K562 (cell line): ENCODE measurements around the gene POLR1D. TPM values are rescaled to one million over a fixed set of nuclear protein-coding genes. Genes with fewer than 3 reads are reported as not detected.

Source experiments
- ATAC-seq: fragments of 200-7000 bp; cut with Tn5 transposase; 3 replicates; pipeline ENCODE4 v1.9.1; 2020; ENCODE audit warnings: moderate library complexity
- BruUV-seq: library from RNA; stranded (reverse); fragments of 400-500 nt; replicated peaks from 2 replicates; lab custom pipeline; 2021; lab: Mats Ljungman, UMichigan
- CTCF ChIA-PET: fragments of 300-600 bp; formaldehyde crosslinking; extraction: SDS; loops from one replicate; lab custom pipeline; 2021; ENCODE audit warnings: low intra/inter-chr PET ratio; lab: Yijun Ruan, JAX
- POLR2A ChIA-PET: fragments of 300-600, 350-650 bp; sonication (Branson Sonifier 250); formaldehyde crosslinking; extraction: SDS; loops from one replicate; lab custom pipeline; 2021; ENCODE audit warnings: antibody characterized with exemption, inconsistent platforms; lab: Yijun Ruan, JAX
- DNase-seq, 4 experiments: peaks; one replicate each; pipeline versions ENCODE4 v3.0.0 to v3.0.0-alpha.2; 2011 to 2018; ENCODE audit warnings: low spot score in 3 of 4, mixed read lengths in 3 of 4; ENCODE audit errors: extremely low read depth in 1 of 4
- FAIRE-seq: peaks from 2 replicates; lab custom pipeline; 2011; peaks lifted over from hg19 to GRCh38; lab: Jason Lieb, UNC
- H2AFZ ChIP-seq: 2 replicates; pipeline ENCODE4 v1.6.0; 2011; ENCODE audit warnings: low read depth, low read length, control low read depth, inconsistent platforms
- H3K27ac ChIP-seq: fragments of 200-600 bp; 3 replicates; pipeline ENCODE4 v1.8.0; 2011; ENCODE audit warnings: low read depth, mild to moderate bottlenecking, control low read depth, inconsistent platforms, low read length, moderate library complexity, mixed read lengths; ENCODE audit errors: extremely low read depth
- H3K27me3 ChIP-seq, 2 experiments: fragments of 300-600 bp in 1 of 2; 2 replicates in 1 of 2; 3 replicates in 1 of 2; pipeline versions ENCODE4 v1.6.0 to v1.8.0; 2011; ENCODE audit warnings: inconsistent platforms in 2 of 2, low read length in 2 of 2, mild to moderate bottlenecking in 1 of 2, mixed read lengths in 1 of 2, moderate library complexity in 1 of 2; ENCODE audit not compliant: control insufficient read depth in 2 of 2, insufficient read depth in 2 of 2
- H3K36me3 ChIP-seq: fragments of 300-600 bp; 3 replicates; pipeline ENCODE4 v1.8.0; 2011; ENCODE audit warnings: mild to moderate bottlenecking, low read length, inconsistent platforms; ENCODE audit not compliant: control insufficient read depth, insufficient read depth
- H3K4me1 ChIP-seq, 2 experiments: fragments of 200-600 bp in 1 of 2; replicated peaks in 1 of 2; 2 replicates in 1 of 2; 3 replicates in 1 of 2; pipeline versions ENCODE4 v1.5.1 to v1.8.0; 2011; ENCODE audit warnings: inconsistent platforms in 2 of 2, low read length in 2 of 2, mild to moderate bottlenecking in 1 of 2, mixed read lengths in 1 of 2, moderate library complexity in 1 of 2; ENCODE audit not compliant: control insufficient read depth in 2 of 2, insufficient read depth in 2 of 2
- H3K4me2 ChIP-seq: 2 replicates; pipeline ENCODE4 v1.6.1; 2011; ENCODE audit warnings: low read length, control low read depth, inconsistent platforms, mixed read lengths; ENCODE audit not compliant: insufficient read depth
- H3K4me3 ChIP-seq: fragments of 200-600 bp; sonication (generic), shearing (Covaris generic); 2 replicates; pipeline ENCODE4 v1.5.1; 2016; ENCODE audit warnings: control low read depth, inconsistent platforms
- H3K79me2 ChIP-seq: fragments of 200-600 bp; 3 replicates; pipeline ENCODE4 v1.8.0; 2011; ENCODE audit warnings: low read length, inconsistent platforms; ENCODE audit not compliant: control insufficient read depth, insufficient read depth
- H3K9ac ChIP-seq, 2 experiments: 2 replicates each; pipeline versions ENCODE4 v1.6.0 to v1.6.1; 2011; ENCODE audit warnings: low read depth in 2 of 2, low read length in 2 of 2, control low read depth in 1 of 2, inconsistent platforms in 1 of 2, mild to moderate bottlenecking in 1 of 2, mixed read lengths in 1 of 2; ENCODE audit not compliant: insufficient read depth in 1 of 2
- H3K9me1 ChIP-seq: one replicate; pipeline ENCODE4 v1.6.0; 2011; ENCODE audit warnings: inconsistent platforms, mild to moderate bottlenecking, low read length, moderate library complexity; ENCODE audit not compliant: control insufficient read depth, insufficient read depth
- H3K9me3 ChIP-seq: replicated peaks from 2 replicates; pipeline ENCODE4 v1.5.1; 2011; ENCODE audit warnings: low read depth, low read length, inconsistent platforms; ENCODE audit not compliant: control insufficient read depth, insufficient read depth
- H4K20me1 ChIP-seq: replicated peaks from 2 replicates; pipeline ENCODE4 v1.6.1; 2011; ENCODE audit warnings: low read length, inconsistent platforms, mixed read lengths; ENCODE audit not compliant: control insufficient read depth, insufficient read depth
- ARHGAP35 ChIP-seq: fragments of 450-650 bp; IDR thresholded peaks from 2 replicates; pipeline ENCODE4 v1.6.1; 2018; ENCODE audit not compliant: partially characterized antibody
- CREB3L1 ChIP-seq: fragments of 450-650 bp; IDR thresholded peaks from 2 replicates; pipeline ENCODE4 v1.6.1; 2014; ENCODE audit warnings: low read depth, mild to moderate bottlenecking, moderate library complexity, borderline replicate concordance
- NCOA6 ChIP-seq: fragments of 450-650 bp; IDR thresholded peaks from 2 replicates; pipeline ENCODE4 v1.6.1; 2017; ENCODE audit warnings: mild to moderate bottlenecking
- NFXL1 ChIP-seq: fragments of 450-650 bp; formaldehyde crosslinking; IDR thresholded peaks from 2 replicates; pipeline ENCODE4 v1.4.0; 2021; ENCODE audit warnings: mild to moderate bottlenecking
- RB1 ChIP-seq: fragments of 450-650 bp; IDR thresholded peaks from 2 replicates; pipeline ENCODE4 v1.6.1; 2017; ENCODE audit warnings: low read depth, mild to moderate bottlenecking
- RFX7 ChIP-seq: fragments of 250-450 bp; sonication (Bioruptor Pico); IDR thresholded peaks from 2 replicates; pipeline ENCODE4 v1.5.1; 2021; ENCODE audit warnings: mild to moderate bottlenecking
- TEAD1 ChIP-seq, 2 experiments: fragments of 450-650 bp in 1 of 2; sonication (generic) in 1 of 2; formaldehyde crosslinking; IDR thresholded peaks; 2 replicates each; pipeline versions ENCODE4 v1.4.0 to v1.8.0; 2020 to 2022; ENCODE audit warnings: mild to moderate bottlenecking in 2 of 2, missing genetic modification reagents in 1 of 2
- VEZF1 ChIP-seq: fragments of 200-800 bp; sonication (Bioruptor generic); IDR thresholded peaks from 2 replicates; pipeline ENCODE4 v1.6.1; 2017; ENCODE audit warnings: missing genetic modification characterization, missing compliant biosample characterization
- WGBS: fragments of 100-300 bp; shearing (Covaris generic); methylation state at CpG from one replicate; pipeline ENCODE4 v1.1.6; 2016; ENCODE audit warnings: low coverage, mixed read lengths; ENCODE audit not compliant: insufficient coverage; ENCODE audit errors: missing lambda C conversion rate; 5-methylcytosine and 5-hydroxymethylcytosine counted together
- in situ Hi-C: fragments of 300-500 bp; cut with MboI; formaldehyde crosslinking; loops from 4 replicates; pipeline ENCODE4 v1.15.0; 2018; ENCODE audit warnings: inconsistent platforms, mixed read lengths
- intact Hi-C: fragments of 100-400 bp; cut with micrococcal nuclease; formaldehyde crosslinking; loops from 2 replicates; pipeline ENCODE4 v1.14.2; 2022
- polyA plus RNA-seq, 8 experiments: library from polyadenylated mRNA; depleted of rRNA in 4 of 8; stranded (reverse) in 5 of 8; unstranded in 3 of 8; fragments of >200 nt; fragmentation: Nextera tagmentation in 2 of 8; fragmentation: Illumina TruSeq in 1 of 8; extraction: Ambion mirVana in 2 of 8; extraction: Trizol in 1 of 8; gene quantifications; 2 replicates each; pipeline versions ENCODE4 v1.2.1 to v1.2.3, GENCODE V29; 2011 to 2014; ENCODE audit warnings: inconsistent platforms in 1 of 8, missing spikeins in 1 of 8
- total RNA-seq, 7 experiments: library from RNA; depleted of rRNA in 6 of 7; stranded (reverse); fragments of >200 nt in 6 of 7; fragmentation: Illumina TruSeq in 2 of 7; extraction: Trizol in 2 of 7; gene quantifications; 2 replicates each; pipeline versions ENCODE4 v1.2.1 to v1.2.3, GENCODE V29; 2011 to 2021; ENCODE audit warnings: low replicate concordance in 1 of 7

The POLR1D gene
- total and polyA plus RNA-seq, 9 of the 15 experiments (the other 6 are each of a cell fraction or from before 2014, with no cell fraction given) = 107 to 188 (median 145) TPM

GRCh38 chr13:27599096-27599495 lies 22.6 kb upstream of the POLR1D start:
- DNase-seq (no peak), FAIRE-seq (no peak), ATAC-seq (no peak)
- Histone ChIP-seq H3K27ac (no peak overlapping the region), H3K9me3 (no peaks in the 10 kb centered on the region), H3K4me3 (no peak overlapping the region), H3K9ac (no peak overlapping the region), H2AFZ (no peak overlapping the region), H3K36me3 (no peaks in the 10 kb centered on the region), H3K4me2 (no peak overlapping the region), H3K9me1 (no peaks in the 10 kb centered on the region), H3K79me2 (no peaks in the 10 kb centered on the region; the same call in 2 of the 3 replicates), H3K27me3 (no peaks in the 10 kb centered on the region), H3K4me1 (peaks cover 0 to 26% of the 10 kb centered on the region in 2 experiments; a peak in 4 of 5 replicates), H4K20me1 (no peaks in the 10 kb centered on the region)
- POLR2A ChIA-PET = interaction anchor here (1.3 kb wide), 1 partner anchor 13 kb away, joined by 4 read pairs; no protein-coding TSS in a partner anchor
- no TSS peak for BruUV-seq
- TF ChIP-seq NFXL1 (CRISPR knock-in tag) (no peak), RB1 (no peak)
- in situ Hi-C loops = no loop called here
- intact Hi-C loops = no loop called here
- CTCF ChIA-PET = no interaction called here

DNA sequence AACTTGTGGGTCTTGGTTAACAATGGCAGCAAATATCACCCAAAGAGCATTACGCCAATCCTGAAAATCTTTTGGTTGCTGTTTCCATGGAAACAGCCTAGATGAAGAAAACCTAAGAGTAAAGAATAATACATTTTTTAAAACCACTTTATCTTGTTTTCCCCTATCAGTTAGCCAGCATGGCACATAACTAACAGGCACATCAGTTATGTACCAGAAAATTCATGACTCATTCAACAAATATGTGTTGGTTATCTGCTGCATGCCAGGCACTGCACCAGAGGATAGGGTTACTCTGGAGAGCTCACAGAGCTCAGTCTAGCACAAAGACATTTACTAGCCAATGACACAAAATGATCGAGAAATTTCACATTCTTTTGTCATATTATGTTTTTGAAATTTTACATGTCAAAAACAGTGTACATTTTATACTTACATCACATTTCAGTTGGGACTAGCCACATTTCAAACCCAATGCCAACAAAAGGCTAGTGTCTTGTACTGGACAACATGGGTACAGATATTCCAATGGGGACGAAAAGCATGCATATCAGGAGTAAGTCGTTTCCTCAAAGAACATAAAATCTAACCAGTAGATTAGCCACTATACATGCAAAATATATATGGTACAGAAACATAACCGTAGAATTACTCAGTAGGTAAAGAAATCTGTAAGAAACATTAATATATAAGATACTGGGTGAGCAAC lies 21.7 kb upstream of the POLR1D start:
- 46% methylated on average over 5 of the region's 5 CpGs for WGBS
- TF ChIP-seq CREB3L1 (no peak), VEZF1 (CRISPR knock-in tag) (no peak), NCOA6 (no peak), ARHGAP35 (no peak), RFX7 (CRISPR knock-in tag) (no peak), TEAD1 (CRISPR knock-in tag; IDR thresholded peaks at IDR 0.05) (peak; percentile 68 to 69; a peak in 2 of 4 replicates)

More for the DNA sequence above, 21.7 kb upstream of the POLR1D start:
- no peak overlapping the region for H3K4me3 ChIP-seq
- intact Hi-C loops (no loop called here), in situ Hi-C loops (no loop called here)
- no peak overlapping the region for H3K27ac ChIP-seq
- DNase-seq (peak in 3 of 4 experiments; percentile 10 to 31 (median 20)), FAIRE-seq (no peak), ATAC-seq (peak; percentile 41; the same call in 2 of the 3 replicates)
- H3K9ac ChIP-seq = no peak overlapping the region
- POLR2A ChIA-PET = interaction anchor here (1.3 kb wide), 1 partner anchor 14 kb away, joined by 4 read pairs; no protein-coding TSS in a partner anchor
- no peaks in the 10 kb centered on the region for H3K9me3 ChIP-seq
- BruUV-seq = no TSS peak
- H4K20me1 ChIP-seq = no peaks in the 10 kb centered on the region
- no peaks in the 10 kb centered on the region for H3K9me1 ChIP-seq
- no peaks in the 10 kb centered on the region; the same call in 2 of the 3 replicates for H3K79me2 ChIP-seq
- no peak overlapping the region for H3K4me2 ChIP-seq
- no peaks in the 10 kb centered on the region for H3K27me3 ChIP-seq
- CTCF ChIA-PET = no interaction called here
- peaks cover 0 to 25% of the 10 kb centered on the region in 2 experiments; a peak in 4 of 5 replicates for H3K4me1 ChIP-seq
- H2AFZ ChIP-seq = no peak overlapping the region
- no peaks in the 10 kb centered on the region for H3K36me3 ChIP-seq
